NCI-H69 (cell line): ENCODE results near the gene FBXL17.

Experiments
- DNase-seq: peaks from one replicate; lab custom pipeline; 2025; lab: John Stamatoyannopoulos, UW

Gene FBXL17

GRCh38 chr5:107858788-107859187 is 523.1 kb downstream of the FBXL17 start:
- DNase-seq = no peak

GRCh38 chr5:107858324-107858723 is 523.6 kb downstream of the FBXL17 start:
- peak; percentile 52 for DNase-seq

- DNase-seq = no peak
Measured at GRCh38 chr5:107857785-107858184, 524.1 kb downstream of the FBXL17 start.

DNA sequence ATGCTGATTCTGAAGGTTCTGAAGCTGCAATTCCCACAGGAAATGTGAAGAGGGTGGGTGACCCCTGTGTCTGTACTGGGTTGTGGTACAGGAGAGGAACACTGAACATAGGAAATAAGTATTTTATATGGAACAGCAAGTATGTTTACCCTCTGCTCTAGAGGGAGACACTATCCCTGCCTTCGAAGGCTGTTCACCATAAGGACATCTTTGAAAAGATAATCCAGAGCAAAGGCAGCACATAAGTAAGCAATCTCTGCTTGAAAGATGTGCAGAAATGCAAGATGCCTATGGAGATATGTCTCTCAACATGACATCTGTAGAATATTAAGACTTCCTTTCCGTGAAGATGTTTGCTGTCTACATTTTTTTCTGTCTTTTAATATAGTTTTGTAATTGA is 526.7 kb downstream of the FBXL17 start:
- DNase-seq = peak; percentile 50

GRCh38 chr5:107853696-107854095 is 528.2 kb downstream of the FBXL17 start:
- peak; percentile 22 for DNase-seq

DNA sequence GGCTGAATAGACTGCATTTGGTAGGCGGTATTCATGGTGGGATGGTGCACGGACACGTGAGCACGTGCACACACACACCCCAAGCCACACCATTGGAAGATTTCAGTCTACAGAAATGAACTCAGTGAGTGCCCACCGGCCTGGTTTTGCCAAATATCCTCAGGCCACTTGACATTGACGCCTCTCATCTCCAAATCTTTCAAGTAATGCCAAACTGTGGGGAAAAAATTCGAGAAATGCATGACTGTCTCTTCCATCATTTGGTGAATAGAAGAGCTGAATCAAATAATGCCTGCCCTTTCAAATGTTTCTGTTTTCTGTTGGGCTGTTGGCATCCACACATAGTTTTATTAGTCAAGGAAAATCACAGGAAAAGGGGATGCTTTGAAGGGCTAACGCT is 528.9 kb downstream of the FBXL17 start:
- no peak for DNase-seq

DNA sequence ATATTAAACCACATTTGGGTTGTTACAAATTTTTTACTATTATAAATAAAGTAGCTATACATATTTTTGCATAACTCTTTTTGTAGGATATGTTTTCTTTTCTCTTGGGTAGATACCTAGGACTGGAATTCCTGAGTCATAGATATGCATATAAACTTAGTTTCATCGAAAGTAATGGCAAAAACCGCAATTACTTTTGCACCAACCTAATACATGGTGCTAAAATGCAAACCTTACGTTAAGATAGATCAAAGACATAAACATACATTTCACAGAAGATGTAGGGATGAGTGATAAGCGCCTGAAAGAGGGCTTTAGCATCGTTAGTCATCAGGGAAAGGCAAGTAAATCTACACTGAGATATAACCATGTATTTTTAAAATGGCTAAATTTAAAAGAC is 532.8 kb downstream of the FBXL17 start:
- DNase-seq = no peak

- no peak for DNase-seq
Measured at GRCh38 chr5:107840592-107840991, 541.3 kb downstream of the FBXL17 start.

GRCh38 chr5:107840161-107840560 is 541.7 kb downstream of the FBXL17 start:
- DNase-seq = no peak

GRCh38 chr5:107835096-107835495 is 546.8 kb downstream of the FBXL17 start:
- DNase-seq = no peak

DNA sequence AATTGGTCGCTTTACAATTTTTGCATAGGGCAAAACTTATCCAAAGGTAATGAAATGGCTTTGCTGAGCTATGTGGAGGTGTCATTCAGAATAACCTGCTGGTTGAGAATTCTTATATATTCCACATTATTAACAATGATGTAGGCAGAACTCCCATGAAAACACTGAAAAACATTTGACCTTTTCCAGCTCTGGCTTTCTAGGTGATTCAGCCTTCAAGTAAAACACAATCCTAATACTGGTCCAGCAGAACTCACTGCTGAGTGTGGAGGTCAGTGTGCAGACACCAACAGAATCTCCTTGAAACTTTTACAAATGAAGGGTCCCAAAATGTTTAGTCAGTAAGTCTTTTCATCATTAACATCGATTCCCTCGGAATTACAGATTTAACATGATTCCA is 549.2 kb downstream of the FBXL17 start:
- DNase-seq = no peak

GRCh38 chr5:107831612-107832395 is 550.1 kb downstream of the FBXL17 start:
- peak; percentile 75 for DNase-seq

DNA sequence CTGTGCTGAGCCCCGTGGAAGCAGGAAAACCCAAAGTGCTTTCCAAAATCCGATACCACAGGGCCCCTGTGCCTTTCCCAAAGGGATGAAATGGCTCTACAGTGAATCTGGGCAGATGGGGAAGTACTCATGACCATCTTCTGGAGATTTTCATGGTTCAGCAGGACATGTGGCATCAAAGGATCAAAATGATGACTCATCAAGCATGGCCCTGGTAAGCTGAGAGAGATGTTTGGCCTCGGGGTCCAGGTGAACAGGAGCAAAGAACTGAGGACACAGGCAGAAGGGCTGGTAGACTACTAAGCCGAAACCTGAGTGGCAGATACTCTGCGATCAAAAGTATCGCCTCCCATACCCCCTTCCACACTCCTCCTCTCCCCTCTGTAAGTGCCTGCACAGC is 551.1 kb downstream of the FBXL17 start:
- no peak for DNase-seq

DNA sequence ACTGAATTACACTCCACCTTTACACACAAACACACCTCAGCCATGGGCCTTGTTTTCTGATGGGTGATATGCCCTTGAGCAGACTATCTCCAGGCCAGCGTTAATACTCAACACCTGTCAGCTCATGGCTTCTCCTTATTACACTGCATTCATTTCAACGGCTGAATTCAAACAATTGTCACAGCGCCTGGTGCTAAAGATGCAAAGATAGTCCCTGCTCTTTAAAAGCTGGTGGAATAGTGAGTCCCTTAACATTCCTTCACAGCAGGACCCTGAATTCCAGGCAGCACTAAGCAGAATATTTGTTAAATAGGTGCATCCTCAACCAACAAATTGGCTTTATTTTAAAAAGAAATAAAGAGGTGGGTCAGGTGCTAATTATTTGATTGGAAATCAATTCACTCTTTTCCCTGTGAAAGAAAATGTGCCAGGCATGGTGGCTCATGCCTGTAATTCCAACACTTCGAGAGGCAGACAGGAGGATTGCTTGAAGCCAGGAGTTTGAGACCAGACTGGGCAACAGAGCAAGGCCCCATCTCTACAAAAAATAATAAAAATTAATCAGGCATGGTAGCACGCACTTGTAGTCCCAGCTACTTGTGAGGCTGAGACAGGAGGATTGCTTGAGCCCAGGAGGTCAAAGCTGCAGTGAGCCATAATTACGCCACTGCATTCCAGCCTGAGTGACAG is 555.4 kb downstream of the FBXL17 start:
- peak; percentile 22 for DNase-seq

- DNase-seq = no peak
Measured at GRCh38 chr5:107824821-107825220, 557.1 kb downstream of the FBXL17 start.

GRCh38 chr5:107821288-107821687 is 560.6 kb downstream of the FBXL17 start:
- peak; percentile 52 for DNase-seq

- peak; percentile 46 for DNase-seq
Measured at GRCh38 chr5:107820429-107820828, 561.5 kb downstream of the FBXL17 start.

DNA sequence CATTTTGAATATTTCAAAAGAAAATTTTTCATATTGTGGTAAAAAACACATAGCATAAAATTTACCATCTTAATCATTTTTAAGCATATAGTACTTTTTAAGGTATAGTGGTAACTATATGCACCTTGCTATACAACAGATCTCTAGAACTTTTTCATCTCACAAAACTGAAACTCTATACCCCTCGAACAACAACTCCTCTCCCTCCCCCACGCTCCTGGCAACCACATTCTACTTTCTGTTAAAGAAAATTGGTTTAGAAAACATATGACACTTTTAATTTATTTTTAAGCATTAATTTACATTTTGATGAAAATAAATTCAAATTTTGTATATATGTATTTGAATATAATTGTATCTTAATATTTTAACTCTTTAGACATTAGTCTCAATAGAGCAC is 563.9 kb downstream of the FBXL17 start:
- no peak for DNase-seq

GRCh38 chr5:107817436-107817835 is 564.5 kb downstream of the FBXL17 start:
- DNase-seq = no peak

DNA sequence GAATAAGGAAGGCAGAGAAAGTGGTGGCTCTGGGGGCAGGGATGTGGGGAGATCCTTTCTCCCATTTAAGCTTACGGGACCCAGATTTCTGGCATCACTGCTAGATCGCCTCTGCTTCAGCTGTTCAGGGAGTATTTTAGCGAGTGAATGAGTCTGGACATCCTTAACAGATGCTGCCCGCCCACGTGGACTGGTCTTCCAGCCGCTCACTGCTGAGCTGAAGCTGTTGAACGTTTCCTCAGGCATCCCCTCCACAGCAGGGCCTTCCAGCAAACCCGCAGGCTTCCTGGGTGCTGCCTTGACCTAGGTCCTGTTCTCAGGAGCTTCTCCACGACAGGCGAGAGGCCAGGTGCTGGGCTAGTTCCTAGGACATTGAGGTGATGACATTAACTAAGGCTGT is 566.8 kb downstream of the FBXL17 start:
- no peak for DNase-seq

DNA sequence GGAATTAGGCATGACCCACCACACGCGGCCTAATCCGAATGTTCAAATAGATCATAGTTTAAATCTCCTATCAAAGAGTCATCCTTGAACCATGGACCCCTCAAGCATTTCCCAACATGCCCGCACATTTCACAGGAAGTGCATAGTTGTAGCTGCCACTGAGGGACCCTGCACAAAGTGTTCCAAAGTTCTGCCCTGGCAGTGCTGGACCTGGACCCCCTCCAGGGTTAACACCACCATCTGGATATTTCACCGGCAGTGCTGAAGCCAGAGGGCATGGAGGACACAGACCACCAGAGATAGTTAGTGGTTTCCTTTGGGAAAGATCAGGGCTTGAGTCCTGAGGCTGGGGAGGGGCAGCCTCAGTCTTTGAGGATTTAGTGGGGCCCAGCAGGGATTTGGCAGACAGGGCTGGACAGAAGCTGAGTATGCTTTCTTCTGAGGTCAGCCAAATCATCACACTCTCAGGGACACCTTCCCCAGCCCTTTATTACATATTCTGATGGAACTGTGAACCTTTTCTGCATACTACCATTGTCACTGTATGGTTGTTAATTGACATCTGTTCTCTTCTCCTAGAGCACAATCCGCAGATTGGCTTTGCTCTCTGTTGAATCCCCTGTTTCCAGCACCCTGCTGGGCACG is 567.6 kb downstream of the FBXL17 start:
- DNase-seq = peak; percentile 47

GRCh38 chr5:107813559-107813958 is 568.3 kb downstream of the FBXL17 start:
- DNase-seq = no peak

GRCh38 chr5:107812570-107813141 is 569.2 kb downstream of the FBXL17 start:
- DNase-seq = no peak
